ENCODE results near the gene PLXDC2. TPM values are rescaled to one million over a fixed set of nuclear protein-coding genes. Genes with fewer than 3 reads are reported as not detected.

PLXDC2 gene
- total and polyA plus RNA-seq, 2 experiments from 2014 or later = 39.9 to 52.2 TPM

GRCh38 chr10:19935176-19935575 lies 118.9 kb downstream of the PLXDC2 start:
- no peak overlapping the region for H3K27ac ChIP-seq

GRCh38 chr10:19936289-19936688 lies 120.1 kb downstream of the PLXDC2 start:
- H4K20me1 ChIP-seq (ENCODE audit: insufficient read depth, poor library complexity, severe bottlenecking) = no peaks in the 10 kb centered on the region
- no peaks in the 10 kb centered on the region for H3K9me2 ChIP-seq (replicated peaks; ENCODE audit: insufficient read depth)
- no peaks in the 10 kb centered on the region for H3K79me2 ChIP-seq
- no peak for TF ChIP-seq EZH2phosphoT487 (IDR thresholded peaks at IDR 0.05; ENCODE audit: low read depth, severe bottlenecking, unreplicated experiment)
- no peak for TF ChIP-seq EZH2 (IDR thresholded peaks at IDR 0.05; ENCODE audit: borderline replicate concordance)
- no peak for TF ChIP-seq CTCF (IDR thresholded peaks at IDR 0.05; ENCODE audit: poor library complexity)
- 96% methylated on average over 2 of the region's 2 CpGs for WGBS (ENCODE audit: low lambda C conversion rate, missing lambda C conversion rate)
- H3K4me1 ChIP-seq (ENCODE audit: insufficient read depth) = no peaks in the 10 kb centered on the region
- H3K36me3 ChIP-seq (replicated peaks; ENCODE audit: insufficient read depth, low read depth) = no peaks in the 10 kb centered on the region
- no peak overlapping the region for H2AFZ ChIP-seq
- H3K27ac ChIP-seq = no peak overlapping the region
- no peak overlapping the region for H3K4me3 ChIP-seq
- no peak overlapping the region for H3K4me2 ChIP-seq
- H3K9me3 ChIP-seq (ENCODE audit: low read depth) = no peaks in the 10 kb centered on the region
- no peak for DNase-seq (ENCODE audit: low spot score)
- no peaks in the 10 kb centered on the region for H3K27me3 ChIP-seq

More at GRCh38 chr10:19935176-19935575, 118.9 kb downstream of the PLXDC2 start:
- no peaks in the 10 kb centered on the region for H3K4me1 ChIP-seq (ENCODE audit: insufficient read depth)
- H3K4me2 ChIP-seq = no peak overlapping the region
- 87% methylated on average over 3 of the region's 3 CpGs for WGBS (ENCODE audit: low lambda C conversion rate, missing lambda C conversion rate)
- no peak for DNase-seq (ENCODE audit: low spot score)
- H3K27me3 ChIP-seq = no peaks in the 10 kb centered on the region
- H2AFZ ChIP-seq = no peak overlapping the region
- no peaks in the 10 kb centered on the region for H3K9me3 ChIP-seq (ENCODE audit: low read depth)
- TF ChIP-seq EZH2phosphoT487 (IDR thresholded peaks at IDR 0.05; ENCODE audit: low read depth, severe bottlenecking, unreplicated experiment) = no peak
- TF ChIP-seq EZH2 (IDR thresholded peaks at IDR 0.05; ENCODE audit: borderline replicate concordance) = no peak
- no peak for TF ChIP-seq CTCF (IDR thresholded peaks at IDR 0.05; ENCODE audit: poor library complexity)
- H3K79me2 ChIP-seq = no peaks in the 10 kb centered on the region
- no peak overlapping the region for H3K4me3 ChIP-seq
- no peaks in the 10 kb centered on the region for H3K36me3 ChIP-seq (replicated peaks; ENCODE audit: insufficient read depth, low read depth)
- no peaks in the 10 kb centered on the region for H3K9me2 ChIP-seq (replicated peaks; ENCODE audit: insufficient read depth)
- H4K20me1 ChIP-seq (ENCODE audit: insufficient read depth, poor library complexity, severe bottlenecking) = no peaks in the 10 kb centered on the region

GRCh38 chr10:19937989-19938388 lies 121.8 kb downstream of the PLXDC2 start:
- no peaks in the 10 kb centered on the region for H3K79me2 ChIP-seq
- no peak for DNase-seq (ENCODE audit: low spot score)

More at GRCh38 chr10:19937989-19938388, 121.8 kb downstream of the PLXDC2 start:
- TF ChIP-seq EZH2 (IDR thresholded peaks at IDR 0.05; ENCODE audit: borderline replicate concordance) (no peak), CTCF (IDR thresholded peaks at IDR 0.05; ENCODE audit: poor library complexity) (no peak), EZH2phosphoT487 (IDR thresholded peaks at IDR 0.05; ENCODE audit: low read depth, severe bottlenecking, unreplicated experiment) (no peak)
- Histone ChIP-seq H3K4me1 (ENCODE audit: insufficient read depth) (no peaks in the 10 kb centered on the region), H3K4me2 (no peak overlapping the region), H3K9me3 (ENCODE audit: low read depth) (no peaks in the 10 kb centered on the region), H3K27me3 (no peaks in the 10 kb centered on the region), H4K20me1 (ENCODE audit: insufficient read depth, poor library complexity, severe bottlenecking) (no peaks in the 10 kb centered on the region), H3K4me3 (no peak overlapping the region), H2AFZ (no peak overlapping the region), H3K27ac (no peak overlapping the region), H3K9me2 (replicated peaks; ENCODE audit: insufficient read depth) (no peaks in the 10 kb centered on the region), H3K36me3 (replicated peaks; ENCODE audit: insufficient read depth, low read depth) (no peaks in the 10 kb centered on the region)
- WGBS (ENCODE audit: low lambda C conversion rate, missing lambda C conversion rate) = 100% methylated on average over 1 of the region's 1 CpG

Measured in hepatocyte (in vitro differentiated cells).